HepG2 (cell line): ENCODE measurements around the gene PEX14. TPM values are rescaled to one million over a fixed set of nuclear protein-coding genes. Genes with fewer than 3 reads are reported as not detected.

ENCODE experiments used
- ARHGAP35 ChIP-seq: sonication (generic); formaldehyde crosslinking; IDR thresholded peaks from 2 replicates; pipeline ENCODE4 v1.9.0; 2022; ENCODE audit warnings: mild to moderate bottlenecking, inconsistent platforms, moderate library complexity, missing genetic modification reagents, borderline replicate concordance
- ATRX ChIP-seq: sonication (generic); formaldehyde crosslinking; IDR thresholded peaks from 2 replicates; pipeline ENCODE4 v1.4.0; 2020; ENCODE audit warnings: missing genetic modification reagents, borderline replicate concordance
- HNRNPL ChIP-seq: fragments of 200-400 bp; formaldehyde crosslinking; IDR thresholded peaks from 2 replicates; pipeline ENCODE4 v1.6.1; 2017; ENCODE audit warnings: mild to moderate bottlenecking, low read depth, low read length
- IRF9 ChIP-seq: sonication (generic); formaldehyde crosslinking; IDR thresholded peaks from 2 replicates; pipeline ENCODE4 v1.8.0; 2022; ENCODE audit warnings: missing genetic modification reagents, mild to moderate bottlenecking, borderline replicate concordance
- KMT2A ChIP-seq: sonication (generic); formaldehyde crosslinking; IDR thresholded peaks from 2 replicates; pipeline ENCODE4 v1.4.0; 2020; ENCODE audit warnings: missing genetic modification reagents
- LRRFIP1 ChIP-seq: sonication (generic); formaldehyde crosslinking; conservative IDR thresholded peaks from 2 replicates; pipeline ENCODE4 v1.4.0; 2020; ENCODE audit warnings: missing genetic modification reagents
- MEIS2 ChIP-seq: sonication (generic); formaldehyde crosslinking; IDR thresholded peaks from 2 replicates; pipeline ENCODE4 v1.9.0; 2021; ENCODE audit warnings: mild to moderate bottlenecking, missing genetic modification reagents
- NCOR1 ChIP-seq: fragments of 200-600 bp; sonication (generic); IDR thresholded peaks from 2 replicates; pipeline ENCODE4 v1.7.0; 2017; ENCODE audit warnings: antibody characterized with exemption, low read length, borderline replicate concordance
- PAWR ChIP-seq: sonication (generic); formaldehyde crosslinking; IDR thresholded peaks from 2 replicates; pipeline ENCODE4 v1.4.0; 2020; ENCODE audit warnings: missing genetic modification reagents, mild to moderate bottlenecking, borderline replicate concordance
- SIX1 ChIP-seq: sonication (generic); formaldehyde crosslinking; IDR thresholded peaks from 2 replicates; pipeline ENCODE4 v1.4.0; 2020; ENCODE audit warnings: missing genetic modification reagents, borderline replicate concordance
- SKIL ChIP-seq: sonication (generic); formaldehyde crosslinking; IDR thresholded peaks from 2 replicates; pipeline ENCODE4 v1.8.0; 2022; ENCODE audit warnings: missing genetic modification reagents, mild to moderate bottlenecking, moderate library complexity, borderline replicate concordance
- TERF1 ChIP-seq: sonication (generic); formaldehyde crosslinking; IDR thresholded peaks from 2 replicates; pipeline ENCODE4 v1.8.0; 2022; ENCODE audit warnings: mild to moderate bottlenecking, missing genetic modification reagents, moderate library complexity
- TOE1 ChIP-seq: sonication (generic); formaldehyde crosslinking; IDR thresholded peaks from 2 replicates; pipeline ENCODE4 v1.4.0; 2020; ENCODE audit warnings: mild to moderate bottlenecking, missing genetic modification reagents
- YEATS2 ChIP-seq: sonication (generic); formaldehyde crosslinking; IDR thresholded peaks from 2 replicates; pipeline ENCODE4 v1.4.0; 2020; ENCODE audit warnings: missing genetic modification reagents, borderline replicate concordance
- ZBTB20 ChIP-seq: sonication (generic); formaldehyde crosslinking; IDR thresholded peaks from 2 replicates; pipeline ENCODE4 v1.8.1; 2023; ENCODE audit warnings: missing genetic modification reagents, low read depth, mild to moderate bottlenecking, borderline replicate concordance
- ZBTB26 ChIP-seq: IDR thresholded peaks from 2 replicates; pipeline ENCODE4 v1.6.1; 2016; ENCODE audit warnings: missing compliant biosample characterization, missing genetic modification reagents, borderline replicate concordance
- ZNF317 ChIP-seq: sonication (generic); formaldehyde crosslinking; IDR thresholded peaks from 2 replicates; pipeline ENCODE4 v1.5.0; 2020; ENCODE audit warnings: mild to moderate bottlenecking, missing genetic modification reagents
- ZNF570 ChIP-seq: sonication (generic); formaldehyde crosslinking; IDR thresholded peaks from 2 replicates; pipeline ENCODE4 v1.4.0; 2020; ENCODE audit warnings: mild to moderate bottlenecking, missing genetic modification reagents, borderline replicate concordance
- ZNF761 ChIP-seq: sonication (generic); formaldehyde crosslinking; conservative IDR thresholded peaks from 2 replicates; pipeline ENCODE4 v1.4.0; 2020; ENCODE audit warnings: mild to moderate bottlenecking, missing genetic modification reagents
- polyA plus RNA-seq, 8 experiments: library from polyadenylated mRNA; depleted of rRNA in 3 of 8; stranded (reverse) in 7 of 8; unstranded in 1 of 8; fragments of >200 nt; fragmentation: Illumina TruSeq in 4 of 8; extraction: Trizol in 4 of 8; gene quantifications; 2 replicates each; pipeline versions ENCODE4 v1.2.1 to v1.2.3, GENCODE V29; 2011 to 2016; ENCODE audit warnings: low read depth in 4 of 8, missing spikeins in 1 of 8, mixed read lengths in 1 of 8; ENCODE audit not compliant: insufficient read depth in 1 of 8
- total RNA-seq, 5 experiments: library from RNA; depleted of rRNA; stranded (reverse); fragments of >200 nt; fragmentation: Illumina TruSeq; extraction: Trizol; gene quantifications; 2 replicates each; pipeline ENCODE4 v1.2.3, GENCODE V29; 2016; ENCODE audit warnings: low read depth in 1 of 5

Gene PEX14
- total and polyA plus RNA-seq, 2 of the 13 experiments (the other 11 are each of a cell fraction or from before 2014, with no cell fraction given): 6.5 to 9.9 TPM

- 0 out of 2 replicates have a peak, but pooled peaks have one; percentile 62 for TF ChIP-seq IRF9
- no peak for TF ChIP-seq ZNF570 (CRISPR knock-in tag)
- TF ChIP-seq ZNF317 (CRISPR knock-in tag): no peak; the same call in 1 of the 2 replicates
- TF ChIP-seq SKIL (CRISPR knock-in tag): peak; percentile 71; the same call in 1 of the 2 replicates
- TF ChIP-seq LRRFIP1: no peak
- peak; percentile 88; the same call in 1 of the 2 replicates for TF ChIP-seq YEATS2
- TF ChIP-seq KMT2A (CRISPR knock-in tag): peak; percentile 80; the same call in 1 of the 2 replicates
- peak; percentile 86; the same call in 1 of the 2 replicates for TF ChIP-seq MEIS2 (CRISPR knock-in tag)
- TF ChIP-seq TERF1 (CRISPR knock-in tag): 0 out of 2 replicates have a peak, but pooled peaks have one; percentile 90
- TF ChIP-seq ATRX (CRISPR knock-in tag): no peak
- TF ChIP-seq ARHGAP35: peak; percentile 79
- no peak for TF ChIP-seq NCOR1
- TF ChIP-seq ZBTB20 (CRISPR knock-in tag): no peak
- TF ChIP-seq TOE1: no peak
- TF ChIP-seq SIX1 (CRISPR knock-in tag): no peak
- TF ChIP-seq ZNF761 (CRISPR knock-in tag): peak; percentile 83; the same call in 1 of the 2 replicates
- no peak; the same call in 1 of the 2 replicates for TF ChIP-seq HNRNPL
- no peak for TF ChIP-seq PAWR
- TF ChIP-seq ZBTB26: peak; percentile 58; the same call in 1 of the 2 replicates
These were observed 44.3 kb upstream of the PEX14 start, which contains the start of gene CENPS (continued) for GRCh38 chr1:10430216-10431069.
